HUES48 (cell line): ENCODE measurements around the gene FAM98C.

Experiments used
- H3K27ac ChIP-seq: one replicate; pipeline ENCODE4 v1.7.0; 2013; ENCODE audit warnings: low read depth, low read length, inconsistent platforms
- H3K27me3 ChIP-seq: 2 replicates; pipeline ENCODE4 v1.6.1; 2013; ENCODE audit warnings: mild to moderate bottlenecking, low read length; ENCODE audit not compliant: control insufficient read depth, insufficient read depth
- H3K36me3 ChIP-seq: 2 replicates; pipeline ENCODE4 v1.6.1; 2013; ENCODE audit warnings: low read length; ENCODE audit not compliant: control insufficient read depth, insufficient read depth
- H3K4me1 ChIP-seq: 2 replicates; pipeline ENCODE4 v1.6.1; 2013; ENCODE audit warnings: mild to moderate bottlenecking, low read length; ENCODE audit not compliant: control insufficient read depth, insufficient read depth
- H3K4me3 ChIP-seq: 2 replicates; pipeline ENCODE4 v1.5.1; 2013; ENCODE audit warnings: mild to moderate bottlenecking, low read depth, low read length
- H3K9ac ChIP-seq: 2 replicates; pipeline ENCODE4 v1.6.1; 2013; ENCODE audit warnings: mild to moderate bottlenecking, low read depth, low read length, moderate library complexity
- H3K9me3 ChIP-seq: 2 replicates; pipeline ENCODE4 v1.6.1; 2013; ENCODE audit warnings: low read length; ENCODE audit not compliant: control insufficient read depth, insufficient read depth

FAM98C gene

GRCh38 chr19:38367041-38367440, 35.9 kb upstream of the FAM98C start:
- no peak overlapping the region for H3K4me3 ChIP-seq
- no peaks in the 10 kb centered on the region for H3K4me1 ChIP-seq
- no peak overlapping the region for H3K9ac ChIP-seq

GRCh38 chr19:38369584-38369983, 33.3 kb upstream of the FAM98C start:
- Histone ChIP-seq H3K4me1 (no peaks in the 10 kb centered on the region), H3K36me3 (no peaks in the 10 kb centered on the region), H3K4me3 (no peak overlapping the region), H3K27me3 (no peaks in the 10 kb centered on the region), H3K9ac (no peak overlapping the region), H3K9me3 (0 out of 2 replicates have a peak, but pooled peaks cover 5% of the 10 kb centered on the region), H3K27ac (no peak overlapping the region)

More at GRCh38 chr19:38367041-38367440, 35.9 kb upstream of the FAM98C start:
- Histone ChIP-seq H3K9me3 (0 out of 2 replicates have a peak, but pooled peaks cover 5% of the 10 kb centered on the region), H3K27me3 (no peaks in the 10 kb centered on the region), H3K27ac (no peak overlapping the region), H3K36me3 (no peaks in the 10 kb centered on the region)

GRCh38 chr19:38370299-38370698, 32.6 kb upstream of the FAM98C start:
- no peaks in the 10 kb centered on the region for H3K4me1 ChIP-seq
- H3K9ac ChIP-seq, result no peak overlapping the region
- H3K9me3 ChIP-seq, result no peaks in the 10 kb centered on the region
- H3K4me3 ChIP-seq, result no peak overlapping the region
- no peaks in the 10 kb centered on the region for H3K36me3 ChIP-seq
- H3K27me3 ChIP-seq, result no peaks in the 10 kb centered on the region
- H3K27ac ChIP-seq, result no peak overlapping the region

- no peaks in the 10 kb centered on the region for H3K9me3 ChIP-seq
- no peaks in the 10 kb centered on the region for H3K36me3 ChIP-seq
- H3K27me3 ChIP-seq, result no peaks in the 10 kb centered on the region
- no peak overlapping the region for H3K4me3 ChIP-seq
- no peak overlapping the region for H3K9ac ChIP-seq
- no peak overlapping the region for H3K27ac ChIP-seq
- H3K4me1 ChIP-seq, result no peaks in the 10 kb centered on the region
Observed at GRCh38 chr19:38371081-38371480, 31.8 kb upstream of the FAM98C start.

GRCh38 chr19:38373907-38374331, 29.0 kb upstream of the FAM98C start:
- peak overlapping the region; percentile 50 for H3K4me3 ChIP-seq
- H3K36me3 ChIP-seq, result peaks cover 14% of the 10 kb centered on the region
- H3K9ac ChIP-seq, result no peak overlapping the region
- no peaks in the 10 kb centered on the region for H3K27me3 ChIP-seq
- no peaks in the 10 kb centered on the region for H3K9me3 ChIP-seq
- peak overlapping the region; percentile 40 for H3K27ac ChIP-seq
- H3K4me1 ChIP-seq, result no peaks in the 10 kb centered on the region

GRCh38 chr19:38374332-38375097, 28.4 kb upstream of the FAM98C start, which contains the start of gene PSMD8:
PSMD8 (plus strand) TSS chr19:38374571; CDS start chr19:38374602, 31 bp downstream.
- H3K4me1 ChIP-seq, result no peaks in the 10 kb centered on the region
- peak within 1 kb of the TSS; percentile 91 for H3K27ac ChIP-seq
- no peaks in the 10 kb centered on the region for H3K9me3 ChIP-seq
- peak within 1 kb of the TSS; percentile 94 for H3K4me3 ChIP-seq
- H3K27me3 ChIP-seq, result no peaks in the 10 kb centered on the region
- H3K9ac ChIP-seq, result peak within 1 kb of the TSS; percentile 82
- H3K36me3 ChIP-seq, result peaks cover 20% of the 10 kb centered on the region

GRCh38 chr19:38375098-38375493, 27.8 kb upstream of the FAM98C start:
- peaks cover 23% of the 10 kb centered on the region for H3K36me3 ChIP-seq
- no peaks in the 10 kb centered on the region for H3K9me3 ChIP-seq
- H3K9ac ChIP-seq, result peak overlapping the region; percentile 82
- no peaks in the 10 kb centered on the region for H3K4me1 ChIP-seq
- no peaks in the 10 kb centered on the region for H3K27me3 ChIP-seq
- H3K27ac ChIP-seq, result peak overlapping the region; percentile 91
- peak overlapping the region; percentile 94 for H3K4me3 ChIP-seq

GRCh38 chr19:38375748-38376147, 27.1 kb upstream of the FAM98C start:
- Histone ChIP-seq H3K27ac (no peak overlapping the region), H3K4me1 (no peaks in the 10 kb centered on the region), H3K9me3 (no peaks in the 10 kb centered on the region), H3K36me3 (peaks cover 26% of the 10 kb centered on the region), H3K27me3 (no peaks in the 10 kb centered on the region), H3K9ac (no peak overlapping the region), H3K4me3 (peak overlapping the region; percentile 94)

- Histone ChIP-seq H3K27me3 (no peaks in the 10 kb centered on the region), H3K36me3 (peaks cover 34% of the 10 kb centered on the region), H3K9me3 (no peaks in the 10 kb centered on the region), H3K9ac (no peak overlapping the region), H3K27ac (no peak overlapping the region), H3K4me3 (no peak overlapping the region), H3K4me1 (no peaks in the 10 kb centered on the region)
Observed at GRCh38 chr19:38376576-38376975, 26.3 kb upstream of the FAM98C start.

- Histone ChIP-seq H3K9ac (no peak overlapping the region), H3K36me3 (peaks cover 39% of the 10 kb centered on the region), H3K27ac (no peak overlapping the region)
Observed at GRCh38 chr19:38377052-38377451, 25.8 kb upstream of the FAM98C start.

GRCh38 chr19:38378866-38379265, 24.0 kb upstream of the FAM98C start:
- no peak overlapping the region for H3K9ac ChIP-seq
- peaks cover 55% of the 10 kb centered on the region for H3K36me3 ChIP-seq
- H3K9me3 ChIP-seq, result no peaks in the 10 kb centered on the region
- H3K27me3 ChIP-seq, result no peaks in the 10 kb centered on the region
- no peak overlapping the region for H3K27ac ChIP-seq
- H3K4me3 ChIP-seq, result no peak overlapping the region
- H3K4me1 ChIP-seq, result no peaks in the 10 kb centered on the region

More at GRCh38 chr19:38377052-38377451, 25.8 kb upstream of the FAM98C start:
- Histone ChIP-seq H3K4me1 (no peaks in the 10 kb centered on the region), H3K4me3 (no peak overlapping the region), H3K27me3 (no peaks in the 10 kb centered on the region), H3K9me3 (no peaks in the 10 kb centered on the region)
